MM.1S (cell line): ENCODE data around the gene SCN4B.

Source experiments
- CTCF ChIP-seq: fragments of 300-600 bp; sonication (generic); IDR thresholded peaks from 2 replicates; pipeline ENCODE4 v1.5.1; 2016; ENCODE audit warnings: antibody characterized with exemption, low read length, mixed read lengths
- EZH2 ChIP-seq: fragments of 300-600 bp; sonication (generic); optimal IDR thresholded peaks from 2 replicates; pipeline ENCODE3; 2017; ENCODE audit warnings: low read depth, mild to moderate bottlenecking, antibody characterized with exemption, low read length, mixed read lengths
- EZH2phosphoT487 ChIP-seq: fragments of 300-600 bp; sonication (generic); IDR thresholded peaks from 2 replicates; pipeline ENCODE4 v1.6.1; 2018; ENCODE audit warnings: antibody characterized with exemption, low read length

GRCh38 chr11:118172356-118172755 is 19.7 kb upstream of the SCN4B start:
- TF ChIP-seq EZH2phosphoT487 (no peak), CTCF (no peak), EZH2 (no peak)
